Breast epithelium (tissue), 3 donors: Measurements from ENCODE around the gene TFCP2L1.

Experiments
- CTCF ChIP-seq, 3 donors: fragments of 450-650 bp; IDR thresholded peaks; one replicate each; pipeline ENCODE4 v1.5.1; 2016 to 2017; ENCODE audit warnings: antibody characterized with exemption in 3 of 3, mild to moderate bottlenecking in 3 of 3, moderate library complexity in 3 of 3
- POLR2A ChIP-seq: fragments of 450-650 bp; IDR thresholded peaks from one replicate; pipeline ENCODE4 v1.6.1; 2016; ENCODE audit warnings: antibody characterized with exemption, mild to moderate bottlenecking, moderate library complexity

DNA sequence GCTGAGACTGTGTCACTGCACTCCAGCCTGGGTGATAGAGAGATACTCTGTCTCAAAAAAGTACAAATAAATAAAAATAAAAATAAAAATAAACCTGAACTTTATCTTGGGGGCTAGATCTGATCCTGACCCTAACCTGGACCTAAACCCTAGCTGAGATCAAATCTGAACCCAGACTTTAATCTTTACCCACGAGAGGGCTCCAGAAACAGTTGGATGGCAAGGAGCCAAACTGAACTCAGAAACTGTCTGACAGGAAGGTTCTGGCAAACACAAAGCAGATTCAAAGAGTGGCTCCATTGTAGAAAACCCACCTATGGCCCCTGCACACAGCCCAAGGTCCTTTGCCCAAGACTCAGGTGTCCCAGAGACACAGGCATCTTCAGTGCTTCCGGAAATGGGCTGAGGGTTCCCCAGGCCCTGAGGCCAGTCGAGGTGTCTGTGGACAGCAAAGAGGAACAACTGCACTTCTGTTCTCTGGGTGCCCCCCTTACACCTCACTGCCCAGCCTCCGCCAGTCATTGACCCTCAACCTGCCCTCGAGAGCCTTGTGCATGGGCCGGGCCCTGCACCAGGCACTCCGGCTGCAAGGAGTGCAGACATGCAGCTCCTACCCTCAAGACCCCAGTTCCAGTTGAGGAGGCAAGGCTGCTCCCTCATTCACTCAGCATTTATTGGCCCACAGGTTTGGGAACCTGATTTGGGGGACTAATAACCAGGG lies 95.2 kb downstream of the TFCP2L1 start:
- TF ChIP-seq POLR2A (no peak), CTCF (IDR thresholded peaks at IDR 0.05) (no peak)
